IPS-18c (cell line): ENCODE results near the gene STK24.

Source experiments
- H3K4me3 ChIP-seq: 2 replicates; pipeline ENCODE4 v1.7.0; 2013; ENCODE audit warnings: low read depth, mild to moderate bottlenecking, low read length, moderate library complexity; ENCODE audit not compliant: insufficient read depth
- H3K9me3 ChIP-seq: one replicate; pipeline ENCODE4 v1.6.1; 2013; ENCODE audit warnings: mild to moderate bottlenecking, low read length, moderate library complexity; ENCODE audit not compliant: control insufficient read depth, insufficient read depth

STK24 gene

DNA sequence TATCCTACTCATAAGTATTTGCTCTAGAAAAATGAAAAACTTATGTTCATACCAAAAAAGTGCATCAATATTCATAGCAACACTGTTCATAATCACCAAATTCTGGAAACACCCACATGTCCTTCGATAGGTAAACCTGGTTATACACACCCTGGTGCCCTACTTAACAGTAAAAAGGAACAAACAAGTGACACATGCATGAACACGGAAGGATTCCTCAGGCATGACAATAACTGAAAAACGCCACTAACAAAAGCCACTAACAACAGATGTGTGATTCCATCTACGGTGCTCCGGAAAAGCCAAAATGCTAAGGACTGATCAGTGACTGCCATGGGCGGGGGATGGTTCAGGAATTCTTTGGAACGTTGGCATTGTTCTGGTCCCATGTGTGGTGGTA is 65.5 kb downstream of the STK24 start:
- Histone ChIP-seq H3K9me3 (no peaks in the 10 kb centered on the region), H3K4me3 (no peak overlapping the region)

DNA sequence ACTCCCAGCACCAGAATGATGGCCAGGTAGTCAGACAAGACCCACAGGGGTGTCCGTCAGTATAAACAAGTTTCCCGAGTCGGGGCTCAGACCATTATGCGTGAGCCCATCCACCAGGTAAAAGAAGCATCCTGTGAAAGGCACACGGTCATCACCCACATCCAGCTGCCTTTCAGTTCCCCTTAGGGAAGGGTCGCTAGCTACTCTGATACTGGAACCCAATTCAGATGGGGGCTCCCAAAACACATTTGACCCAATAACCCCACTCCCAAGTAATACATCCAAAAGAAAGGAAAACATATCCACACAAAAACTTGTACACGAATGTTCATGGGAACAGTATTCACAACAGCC is 66.8 kb downstream of the STK24 start:
- Histone ChIP-seq H3K4me3 (no peak overlapping the region), H3K9me3 (no peaks in the 10 kb centered on the region)

DNA sequence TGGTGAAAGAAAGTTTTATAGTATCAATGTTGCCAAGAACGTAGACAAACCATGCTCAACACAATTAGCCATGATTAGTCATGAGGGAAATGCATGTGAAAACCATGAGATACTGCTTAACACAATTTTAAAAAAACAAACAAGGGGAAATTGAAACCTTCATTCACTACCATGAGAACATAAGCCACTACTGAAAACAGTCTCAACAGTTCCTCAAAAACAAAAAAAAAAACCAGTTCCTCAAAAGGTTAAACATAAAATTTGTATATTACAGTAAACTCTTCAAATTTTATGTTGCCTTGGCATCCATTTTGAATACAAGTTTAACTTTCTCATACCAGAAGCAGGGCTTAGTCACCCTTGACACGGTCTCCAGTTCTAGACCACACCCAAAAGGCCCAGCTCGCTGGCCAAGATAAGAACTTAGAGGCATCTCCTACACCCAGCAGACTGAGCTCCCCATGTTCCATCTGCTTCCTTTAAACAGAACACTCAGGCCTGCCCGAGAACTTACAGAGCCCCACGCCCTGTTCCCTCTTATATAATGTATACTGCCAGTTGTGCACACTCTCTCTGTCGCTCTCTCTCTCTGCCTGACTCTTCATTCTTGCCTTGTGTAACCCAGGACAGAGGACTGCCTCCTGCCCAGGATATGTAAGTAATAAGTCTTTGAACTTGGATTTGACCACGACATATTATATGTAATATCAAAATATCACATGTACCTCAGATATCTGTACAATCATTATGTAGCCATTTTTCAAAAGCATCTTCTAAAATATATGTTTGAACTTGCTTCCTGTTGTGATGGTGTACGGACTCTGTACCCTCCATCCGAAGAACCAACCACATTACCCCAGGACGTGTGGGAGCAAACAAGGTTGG is 67.4 kb downstream of the STK24 start:
- Histone ChIP-seq H3K9me3 (no peaks in the 10 kb centered on the region), H3K4me3 (no peak overlapping the region)

DNA sequence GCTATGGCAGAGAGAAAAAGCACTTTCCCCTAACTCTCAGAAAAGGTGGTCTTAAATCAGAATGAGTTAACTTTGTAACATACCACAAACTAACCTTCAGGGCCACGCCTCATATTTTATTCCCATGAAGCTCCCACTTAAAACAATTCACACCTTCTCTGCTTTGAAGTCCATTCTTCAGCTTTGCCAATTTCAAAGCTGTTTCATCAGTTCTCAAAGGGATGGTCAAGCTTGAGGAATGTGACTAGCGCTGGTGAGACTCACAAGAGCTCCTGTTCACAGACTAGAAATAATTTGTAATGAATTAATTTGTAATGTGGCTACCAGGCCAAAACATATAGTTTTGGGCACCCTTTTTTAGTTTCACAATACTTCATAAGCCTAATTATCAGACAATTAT is 68.2 kb downstream of the STK24 start:
- Histone ChIP-seq H3K4me3 (no peak overlapping the region), H3K9me3 (no peaks in the 10 kb centered on the region)

DNA sequence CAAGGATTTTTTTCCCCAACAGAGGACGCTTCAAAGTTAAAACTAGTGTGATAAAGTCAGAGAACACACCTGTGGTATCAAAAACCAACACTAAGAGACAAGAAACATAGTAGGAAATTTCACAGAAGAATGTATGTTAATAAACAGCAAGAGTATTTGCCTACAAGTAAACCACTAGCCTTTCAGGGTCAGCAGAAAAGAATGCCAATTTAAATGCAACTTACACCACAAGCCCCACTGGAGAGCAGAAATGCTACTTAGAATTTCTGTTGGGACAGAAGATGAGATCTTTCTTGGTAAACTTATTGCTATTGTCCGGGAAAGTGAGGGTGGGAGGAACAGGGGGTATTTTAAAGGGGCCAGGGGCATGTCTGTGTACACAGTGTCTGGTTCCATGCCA is 68.6 kb downstream of the STK24 start:
- Histone ChIP-seq H3K4me3 (no peak overlapping the region), H3K9me3 (no peaks in the 10 kb centered on the region)

DNA sequence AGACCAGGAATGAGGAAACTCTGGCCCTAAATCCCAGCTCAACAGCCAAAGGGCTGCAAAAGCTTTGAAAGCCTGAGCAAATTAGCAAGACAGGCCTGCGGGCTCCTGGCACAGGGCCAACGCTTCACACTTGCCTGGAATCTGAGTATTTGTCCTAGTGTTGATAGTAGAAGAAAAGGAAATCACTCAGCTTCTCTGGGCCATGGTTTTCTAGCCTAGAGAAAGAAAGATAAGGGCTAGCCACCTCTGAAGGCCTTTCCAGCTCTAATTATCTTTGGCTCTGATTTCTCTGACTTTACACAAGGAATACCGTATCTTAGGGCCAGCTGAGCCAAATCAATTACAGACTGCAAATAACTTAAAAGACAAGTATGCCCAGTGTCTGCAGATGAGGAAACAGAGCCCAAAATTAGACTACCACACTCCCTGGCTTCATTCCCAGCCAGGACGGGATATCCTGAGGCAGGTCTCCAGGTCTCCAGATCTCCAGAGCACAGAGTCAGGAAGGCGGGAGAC is 69.6 kb downstream of the STK24 start:
- H3K9me3 ChIP-seq: no peaks in the 10 kb centered on the region
- H3K4me3 ChIP-seq: no peak overlapping the region

DNA sequence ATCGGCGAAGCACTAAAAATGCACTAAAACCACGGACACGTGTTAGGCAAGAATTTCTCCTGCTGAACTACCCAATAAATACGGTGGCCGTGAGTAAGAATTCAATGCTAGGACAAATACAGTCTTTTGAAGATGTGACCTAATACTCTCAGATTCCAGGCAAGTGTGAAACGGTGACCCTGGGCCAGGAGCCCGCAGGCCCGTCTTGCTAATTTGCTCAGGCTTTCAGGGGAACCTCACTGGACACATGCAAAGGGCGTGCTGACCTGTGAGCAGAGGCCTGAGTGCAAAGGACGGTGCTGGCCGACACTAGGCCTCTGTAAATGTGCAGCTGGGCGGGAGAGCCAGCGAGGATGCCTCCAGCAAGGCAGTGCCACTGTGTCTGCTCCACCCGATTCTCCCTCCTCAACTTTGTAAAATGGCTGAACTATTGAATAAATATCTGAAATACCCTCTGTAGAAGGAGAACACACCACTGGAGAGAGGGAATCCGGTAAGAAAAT is 70.1 kb downstream of the STK24 start:
- H3K4me3 ChIP-seq: no peak overlapping the region
- no peaks in the 10 kb centered on the region for H3K9me3 ChIP-seq

DNA sequence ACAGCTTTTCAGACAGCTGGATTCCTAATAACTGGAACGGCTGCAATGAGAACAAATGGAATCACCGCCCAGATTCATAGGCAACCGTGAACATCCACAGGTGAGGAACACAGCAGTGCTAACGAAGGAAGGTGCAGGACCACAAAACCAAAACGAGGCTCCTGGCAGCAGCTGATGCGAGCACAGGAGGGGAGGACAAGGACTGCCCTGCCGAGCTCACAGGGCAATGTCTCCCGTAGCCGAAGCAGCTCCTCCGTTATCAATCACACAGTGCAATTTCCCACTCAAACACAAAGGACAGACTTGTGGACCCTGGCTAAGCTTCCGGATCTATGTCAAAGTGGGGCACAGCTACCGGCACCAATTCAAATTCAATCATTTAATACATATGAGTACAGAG is 70.6 kb downstream of the STK24 start:
- H3K9me3 ChIP-seq: no peaks in the 10 kb centered on the region

DNA sequence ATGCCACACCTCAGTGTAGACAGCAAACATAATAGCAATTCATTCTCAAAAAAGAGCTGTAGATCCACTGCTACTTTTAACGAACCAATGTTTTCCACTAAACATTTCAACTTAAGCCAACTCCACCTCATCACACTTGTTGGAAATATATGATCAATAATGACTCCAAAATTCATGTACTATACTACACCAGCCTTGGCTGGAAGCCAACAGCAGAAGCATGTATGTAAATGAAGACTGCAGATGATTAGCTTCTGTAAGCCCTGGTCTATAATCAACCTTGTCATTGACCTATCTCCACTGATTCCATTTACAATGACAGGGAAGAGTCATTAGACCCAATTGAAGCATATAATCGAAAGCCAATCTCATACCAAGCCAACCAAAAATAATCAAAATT is 71.7 kb downstream of the STK24 start:
- no peaks in the 10 kb centered on the region for H3K9me3 ChIP-seq

More for the DNA sequence above, 70.6 kb downstream of the STK24 start:
- H3K4me3 ChIP-seq: no peak overlapping the region

DNA sequence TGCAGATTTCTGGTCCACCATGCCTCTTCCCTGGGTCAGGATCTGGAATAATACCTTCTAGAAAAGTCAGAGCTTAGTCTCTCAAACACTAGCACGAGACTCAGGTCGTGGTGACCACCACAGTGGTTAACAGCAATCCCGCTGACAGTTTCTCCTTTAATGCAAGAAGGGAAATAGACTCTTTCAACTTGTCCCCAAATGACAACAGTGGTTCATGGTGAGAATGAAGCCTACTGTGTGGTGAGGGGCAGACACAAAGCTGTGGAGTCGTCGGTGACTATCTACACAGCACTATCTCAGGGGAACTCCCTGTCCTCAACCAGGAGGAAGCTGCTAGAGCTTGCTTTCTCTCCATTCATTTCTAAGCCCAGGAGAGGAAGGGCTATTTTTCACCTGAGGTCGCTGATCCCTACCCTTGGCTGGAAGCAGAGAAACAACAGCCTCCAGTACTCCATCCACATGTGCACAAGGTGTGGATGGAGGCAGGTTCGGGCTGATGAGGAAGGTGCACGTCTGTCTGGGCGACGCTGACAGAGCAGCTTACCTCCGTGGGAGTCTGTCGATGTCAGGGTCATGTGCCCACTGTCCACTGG is 72.4 kb downstream of the STK24 start:
- H3K4me3 ChIP-seq: no peak overlapping the region

More for the DNA sequence above, 71.7 kb downstream of the STK24 start:
- H3K4me3 ChIP-seq: no peak overlapping the region

DNA sequence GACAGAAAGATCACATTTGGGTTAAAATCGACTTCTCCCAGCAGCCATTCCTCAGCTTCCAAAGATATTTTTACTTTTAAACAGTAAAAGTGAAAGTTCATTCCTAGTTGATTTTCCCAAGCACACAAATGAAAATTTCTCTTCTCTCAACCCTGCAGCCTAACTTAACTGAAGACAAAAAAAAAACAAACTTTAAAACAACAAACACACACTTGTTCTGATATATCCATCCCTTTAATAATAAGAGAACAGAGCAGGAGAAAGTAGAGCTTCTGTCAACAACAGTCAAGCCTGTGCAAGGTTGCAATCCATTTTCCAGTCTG is 72.9 kb downstream of the STK24 start:
- Histone ChIP-seq H3K9me3 (no peaks in the 10 kb centered on the region), H3K4me3 (no peak overlapping the region)

More for the DNA sequence above, 72.4 kb downstream of the STK24 start:
- no peaks in the 10 kb centered on the region for H3K9me3 ChIP-seq

DNA sequence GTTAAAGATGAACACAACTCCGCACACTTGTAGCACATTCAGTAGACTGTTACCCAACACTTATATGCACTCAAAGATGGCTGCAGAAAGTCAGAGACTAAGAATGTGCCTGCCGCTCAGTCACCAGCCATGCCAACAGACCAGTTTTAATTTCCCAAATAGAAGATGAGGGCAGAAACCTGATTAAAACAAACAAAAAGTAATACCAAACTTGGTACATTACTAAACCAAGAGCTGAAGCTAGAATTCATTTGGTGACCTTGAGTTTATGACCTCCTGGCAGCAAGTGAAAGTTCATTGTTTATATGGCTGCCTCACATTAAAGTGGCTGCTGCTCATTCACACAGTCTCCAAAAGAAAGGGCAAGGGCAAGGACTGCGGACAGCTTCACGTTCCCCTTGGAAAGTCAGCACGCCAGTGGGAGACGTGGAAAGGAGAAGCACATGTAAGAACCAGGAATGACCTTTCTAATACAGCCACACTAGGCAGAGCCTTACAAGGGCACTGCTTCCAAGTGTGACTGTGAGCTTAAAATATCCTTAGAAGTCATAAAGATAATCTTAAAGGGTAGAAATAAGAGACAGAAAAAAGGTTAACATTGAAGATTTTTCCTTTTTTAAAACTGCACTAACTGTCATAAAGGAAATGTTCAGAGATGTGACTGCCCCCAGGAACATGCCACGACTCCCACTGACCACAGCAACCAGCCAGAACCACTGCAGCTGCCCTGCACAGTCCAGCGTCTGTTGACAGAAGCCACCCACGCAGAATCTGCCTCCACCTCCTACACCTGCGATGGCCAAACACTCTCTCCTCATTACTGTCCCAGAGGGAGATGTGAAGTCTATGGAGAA is 73.5 kb downstream of the STK24 start:
- no peaks in the 10 kb centered on the region for H3K9me3 ChIP-seq
- H3K4me3 ChIP-seq: no peak overlapping the region

DNA sequence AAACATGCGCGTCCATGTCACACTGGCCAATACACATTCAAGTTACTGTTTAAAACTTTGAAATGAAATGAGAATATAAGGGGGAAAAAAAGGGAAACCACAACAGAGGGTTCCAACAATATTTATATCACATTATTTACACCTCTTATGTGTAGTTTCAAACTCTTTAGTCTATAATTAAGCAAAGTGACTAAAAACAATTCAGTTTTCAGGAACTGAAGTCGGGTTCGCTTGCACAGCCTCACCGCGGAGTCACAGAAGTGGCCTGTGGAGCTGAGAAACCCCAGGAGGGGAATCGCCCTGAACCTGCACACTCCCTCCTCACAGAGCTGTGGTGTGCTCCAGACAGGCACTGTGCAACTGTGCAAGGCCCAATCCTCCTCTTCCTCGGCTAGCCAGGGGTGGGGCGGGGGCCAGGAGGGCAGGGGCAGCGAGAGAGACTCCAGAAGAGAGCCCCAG is 75.9 kb downstream of the STK24 start:
- Histone ChIP-seq H3K9me3 (no peaks in the 10 kb centered on the region), H3K4me3 (no peak overlapping the region)

DNA sequence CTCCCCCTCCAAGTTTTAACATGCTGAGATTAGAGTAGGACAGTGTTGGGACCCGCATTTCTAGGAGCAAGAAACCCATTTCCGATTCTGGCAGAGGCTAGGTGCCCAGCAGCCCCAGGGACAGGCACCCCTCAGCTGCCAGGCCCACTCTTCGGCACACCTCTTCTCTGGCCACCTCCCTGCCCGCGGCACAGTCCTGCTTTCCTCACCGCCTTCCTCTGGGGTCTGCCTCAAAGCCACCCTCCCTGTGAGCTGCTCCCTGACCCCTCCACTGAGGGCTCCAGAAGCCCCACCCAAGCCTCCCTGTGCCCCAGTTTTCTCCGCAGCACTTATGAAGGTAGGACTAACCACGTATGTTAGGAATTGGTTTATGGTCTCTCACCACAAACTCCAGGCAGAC is 79.9 kb downstream of the STK24 start:
- Histone ChIP-seq H3K9me3 (no peaks in the 10 kb centered on the region), H3K4me3 (no peak overlapping the region)

DNA sequence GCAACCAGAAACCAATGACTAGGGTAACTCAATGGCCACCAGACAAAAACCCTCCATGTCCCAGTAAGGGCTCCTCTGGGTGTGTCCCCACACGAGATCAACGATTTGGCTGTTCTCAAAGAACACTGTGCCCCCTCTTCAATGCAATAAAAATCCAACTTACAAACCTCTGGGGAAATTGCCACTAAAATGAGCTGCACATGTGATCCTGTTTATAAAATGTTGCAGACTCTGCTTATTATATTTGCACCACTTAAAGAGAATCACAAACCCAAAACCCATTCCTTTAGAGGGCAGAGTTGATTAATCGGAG is 80.5 kb downstream of the STK24 start:
- Histone ChIP-seq H3K9me3 (no peaks in the 10 kb centered on the region), H3K4me3 (no peak overlapping the region)

DNA sequence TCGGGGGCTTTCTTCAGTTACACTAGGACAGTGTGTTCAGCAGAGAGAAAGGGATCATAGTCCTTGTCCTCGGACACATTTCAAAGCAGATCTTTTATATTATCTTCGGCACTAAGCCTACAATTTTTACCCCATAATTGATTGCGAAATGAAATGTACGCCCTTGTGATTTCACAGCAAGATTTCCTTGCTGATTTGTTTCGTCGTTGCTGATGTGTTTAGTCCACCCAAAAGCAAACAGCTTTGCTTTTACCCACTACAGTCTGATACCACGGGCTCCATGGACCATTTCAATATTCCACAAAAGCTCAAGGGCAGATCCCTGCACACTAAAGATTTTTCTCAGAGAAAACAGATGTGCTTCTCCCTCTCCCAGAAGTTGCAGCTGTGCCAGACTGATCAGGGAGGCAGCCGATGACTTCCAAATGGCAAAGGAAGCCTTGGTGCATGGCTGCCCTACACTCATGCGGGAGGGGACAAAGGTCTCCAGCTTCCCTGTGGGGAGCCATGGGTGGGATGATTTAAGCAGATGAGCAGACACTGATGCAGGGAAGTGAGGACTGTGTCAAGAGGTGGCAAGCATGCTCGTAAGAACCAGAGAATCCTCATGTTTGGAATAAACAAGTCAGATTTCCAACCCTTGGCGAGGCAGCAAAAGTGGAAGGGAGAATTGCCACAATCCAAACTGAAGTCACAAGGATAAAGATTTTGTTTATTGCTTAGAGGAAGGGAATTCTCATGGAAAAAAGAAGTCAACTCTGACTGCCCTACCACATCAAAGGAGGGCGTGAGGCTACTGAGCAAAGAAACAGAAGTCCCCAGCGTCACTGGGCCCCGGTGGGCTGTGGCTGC is 81.1 kb downstream of the STK24 start:
- Histone ChIP-seq H3K9me3 (no peaks in the 10 kb centered on the region), H3K4me3 (no peak overlapping the region)

DNA sequence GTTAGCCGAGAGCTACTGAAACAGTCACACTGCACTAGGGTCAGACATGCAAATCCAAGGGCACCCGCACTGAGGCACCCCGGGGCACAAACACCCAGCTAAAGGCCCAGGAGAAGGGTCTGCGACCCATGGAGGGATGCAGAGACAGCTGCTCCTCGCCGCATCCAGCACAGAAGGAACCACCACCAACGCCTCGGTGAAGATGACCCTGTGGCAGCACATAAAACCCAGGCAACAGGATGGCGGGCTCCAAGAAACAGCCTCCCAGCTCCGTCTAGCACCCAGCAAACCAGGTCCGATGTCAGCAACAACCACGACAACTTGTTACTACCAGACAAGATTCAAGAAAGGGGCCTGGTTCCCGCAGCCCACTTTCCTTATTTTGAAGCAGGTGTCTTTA is 82.1 kb downstream of the STK24 start:
- Histone ChIP-seq H3K4me3 (no peak overlapping the region), H3K9me3 (no peaks in the 10 kb centered on the region)
